K562 (cell line): Measurements from ENCODE around the gene ARPC4. TPM values are rescaled to one million over a fixed set of nuclear protein-coding genes. Genes with fewer than 3 reads are reported as not detected.

Source experiments
- CBFA2T2 ChIP-seq: fragments of 450-650 bp; conservative IDR thresholded peaks from 2 replicates; pipeline ENCODE4 v1.6.1; 2017; ENCODE audit warnings: mild to moderate bottlenecking
- REST ChIP-seq, 2 experiments: fragments of 450-650 bp; formaldehyde crosslinking in 1 of 2; IDR thresholded peaks; 2 replicates each; pipeline versions ENCODE4 v1.4.0 to v1.6.1; 2014 to 2020; ENCODE audit warnings: mild to moderate bottlenecking in 2 of 2, borderline replicate concordance in 1 of 2, low read depth in 1 of 2
- ZNF512 ChIP-seq: IDR thresholded peaks from 2 replicates; pipeline ENCODE4 v1.6.1; 2016; ENCODE audit warnings: missing genetic modification characterization, missing compliant biosample characterization
- polyA plus RNA-seq, 8 experiments: library from polyadenylated mRNA; depleted of rRNA in 4 of 8; stranded (reverse) in 5 of 8; unstranded in 3 of 8; fragments of >200 nt; fragmentation: Nextera tagmentation in 2 of 8; fragmentation: Illumina TruSeq in 1 of 8; extraction: Ambion mirVana in 2 of 8; extraction: Trizol in 1 of 8; gene quantifications; 2 replicates each; pipeline versions ENCODE4 v1.2.1 to v1.2.3, GENCODE V29; 2011 to 2014; ENCODE audit warnings: inconsistent platforms in 1 of 8, missing spikeins in 1 of 8
- total RNA-seq, 7 experiments: library from RNA; depleted of rRNA in 6 of 7; stranded (reverse); fragments of >200 nt in 6 of 7; fragmentation: Illumina TruSeq in 2 of 7; extraction: Trizol in 2 of 7; gene quantifications; 2 replicates each; pipeline versions ENCODE4 v1.2.1 to v1.2.3, GENCODE V29; 2011 to 2021; ENCODE audit warnings: low replicate concordance in 1 of 7
- TF ChIP-seq, protein P1 (sequence below): fragments of 450-650 bp; IDR thresholded peaks from 2 replicates; pipeline ENCODE4 v1.6.1; 2016; ENCODE audit warnings: mild to moderate bottlenecking, moderate library complexity

ARPC4 gene
- total and polyA plus RNA-seq, 9 of the 15 experiments (the other 6 are each of a cell fraction or from before 2014, with no cell fraction given), result 20.1 to 153 (median 119) TPM

GRCh38 chr3:9765865-9766264, 27.0 kb upstream of the ARPC4 start (continued):
- TF ChIP-seq CBFA2T2 (peak; percentile 80), ZNF512 (tag) (no peak), REST (IDR thresholded peaks at IDR 0.05; ENCODE audit: borderline replicate concordance) (peak; percentile 58), REST (CRISPR knock-in tag; IDR thresholded peaks at IDR 0.05; ENCODE audit: low read depth) (no peak)
- TF ChIP-seq, protein P1, sequence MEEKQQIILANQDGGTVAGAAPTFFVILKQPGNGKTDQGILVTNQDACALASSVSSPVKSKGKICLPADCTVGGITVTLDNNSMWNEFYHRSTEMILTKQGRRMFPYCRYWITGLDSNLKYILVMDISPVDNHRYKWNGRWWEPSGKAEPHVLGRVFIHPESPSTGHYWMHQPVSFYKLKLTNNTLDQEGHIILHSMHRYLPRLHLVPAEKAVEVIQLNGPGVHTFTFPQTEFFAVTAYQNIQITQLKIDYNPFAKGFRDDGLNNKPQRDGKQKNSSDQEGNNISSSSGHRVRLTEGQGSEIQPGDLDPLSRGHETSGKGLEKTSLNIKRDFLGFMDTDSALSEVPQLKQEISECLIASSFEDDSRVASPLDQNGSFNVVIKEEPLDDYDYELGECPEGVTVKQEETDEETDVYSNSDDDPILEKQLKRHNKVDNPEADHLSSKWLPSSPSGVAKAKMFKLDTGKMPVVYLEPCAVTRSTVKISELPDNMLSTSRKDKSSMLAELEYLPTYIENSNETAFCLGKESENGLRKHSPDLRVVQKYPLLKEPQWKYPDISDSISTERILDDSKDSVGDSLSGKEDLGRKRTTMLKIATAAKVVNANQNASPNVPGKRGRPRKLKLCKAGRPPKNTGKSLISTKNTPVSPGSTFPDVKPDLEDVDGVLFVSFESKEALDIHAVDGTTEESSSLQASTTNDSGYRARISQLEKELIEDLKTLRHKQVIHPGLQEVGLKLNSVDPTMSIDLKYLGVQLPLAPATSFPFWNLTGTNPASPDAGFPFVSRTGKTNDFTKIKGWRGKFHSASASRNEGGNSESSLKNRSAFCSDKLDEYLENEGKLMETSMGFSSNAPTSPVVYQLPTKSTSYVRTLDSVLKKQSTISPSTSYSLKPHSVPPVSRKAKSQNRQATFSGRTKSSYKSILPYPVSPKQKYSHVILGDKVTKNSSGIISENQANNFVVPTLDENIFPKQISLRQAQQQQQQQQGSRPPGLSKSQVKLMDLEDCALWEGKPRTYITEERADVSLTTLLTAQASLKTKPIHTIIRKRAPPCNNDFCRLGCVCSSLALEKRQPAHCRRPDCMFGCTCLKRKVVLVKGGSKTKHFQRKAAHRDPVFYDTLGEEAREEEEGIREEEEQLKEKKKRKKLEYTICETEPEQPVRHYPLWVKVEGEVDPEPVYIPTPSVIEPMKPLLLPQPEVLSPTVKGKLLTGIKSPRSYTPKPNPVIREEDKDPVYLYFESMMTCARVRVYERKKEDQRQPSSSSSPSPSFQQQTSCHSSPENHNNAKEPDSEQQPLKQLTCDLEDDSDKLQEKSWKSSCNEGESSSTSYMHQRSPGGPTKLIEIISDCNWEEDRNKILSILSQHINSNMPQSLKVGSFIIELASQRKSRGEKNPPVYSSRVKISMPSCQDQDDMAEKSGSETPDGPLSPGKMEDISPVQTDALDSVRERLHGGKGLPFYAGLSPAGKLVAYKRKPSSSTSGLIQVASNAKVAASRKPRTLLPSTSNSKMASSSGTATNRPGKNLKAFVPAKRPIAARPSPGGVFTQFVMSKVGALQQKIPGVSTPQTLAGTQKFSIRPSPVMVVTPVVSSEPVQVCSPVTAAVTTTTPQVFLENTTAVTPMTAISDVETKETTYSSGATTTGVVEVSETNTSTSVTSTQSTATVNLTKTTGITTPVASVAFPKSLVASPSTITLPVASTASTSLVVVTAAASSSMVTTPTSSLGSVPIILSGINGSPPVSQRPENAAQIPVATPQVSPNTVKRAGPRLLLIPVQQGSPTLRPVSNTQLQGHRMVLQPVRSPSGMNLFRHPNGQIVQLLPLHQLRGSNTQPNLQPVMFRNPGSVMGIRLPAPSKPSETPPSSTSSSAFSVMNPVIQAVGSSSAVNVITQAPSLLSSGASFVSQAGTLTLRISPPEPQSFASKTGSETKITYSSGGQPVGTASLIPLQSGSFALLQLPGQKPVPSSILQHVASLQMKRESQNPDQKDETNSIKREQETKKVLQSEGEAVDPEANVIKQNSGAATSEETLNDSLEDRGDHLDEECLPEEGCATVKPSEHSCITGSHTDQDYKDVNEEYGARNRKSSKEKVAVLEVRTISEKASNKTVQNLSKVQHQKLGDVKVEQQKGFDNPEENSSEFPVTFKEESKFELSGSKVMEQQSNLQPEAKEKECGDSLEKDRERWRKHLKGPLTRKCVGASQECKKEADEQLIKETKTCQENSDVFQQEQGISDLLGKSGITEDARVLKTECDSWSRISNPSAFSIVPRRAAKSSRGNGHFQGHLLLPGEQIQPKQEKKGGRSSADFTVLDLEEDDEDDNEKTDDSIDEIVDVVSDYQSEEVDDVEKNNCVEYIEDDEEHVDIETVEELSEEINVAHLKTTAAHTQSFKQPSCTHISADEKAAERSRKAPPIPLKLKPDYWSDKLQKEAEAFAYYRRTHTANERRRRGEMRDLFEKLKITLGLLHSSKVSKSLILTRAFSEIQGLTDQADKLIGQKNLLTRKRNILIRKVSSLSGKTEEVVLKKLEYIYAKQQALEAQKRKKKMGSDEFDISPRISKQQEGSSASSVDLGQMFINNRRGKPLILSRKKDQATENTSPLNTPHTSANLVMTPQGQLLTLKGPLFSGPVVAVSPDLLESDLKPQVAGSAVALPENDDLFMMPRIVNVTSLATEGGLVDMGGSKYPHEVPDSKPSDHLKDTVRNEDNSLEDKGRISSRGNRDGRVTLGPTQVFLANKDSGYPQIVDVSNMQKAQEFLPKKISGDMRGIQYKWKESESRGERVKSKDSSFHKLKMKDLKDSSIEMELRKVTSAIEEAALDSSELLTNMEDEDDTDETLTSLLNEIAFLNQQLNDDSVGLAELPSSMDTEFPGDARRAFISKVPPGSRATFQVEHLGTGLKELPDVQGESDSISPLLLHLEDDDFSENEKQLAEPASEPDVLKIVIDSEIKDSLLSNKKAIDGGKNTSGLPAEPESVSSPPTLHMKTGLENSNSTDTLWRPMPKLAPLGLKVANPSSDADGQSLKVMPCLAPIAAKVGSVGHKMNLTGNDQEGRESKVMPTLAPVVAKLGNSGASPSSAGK, result no peak
